GM21360 (cell line): ENCODE data around the gene NISCH.

Experiments
- ATAC-seq: cut with Tn5 transposase; IDR thresholded peaks from one replicate; pipeline ENCODE4 v1.9.1; 2021; ENCODE audit warnings: mild to moderate bottlenecking, moderate library complexity; ENCODE audit not compliant: unreplicated experiment

Gene NISCH

DNA sequence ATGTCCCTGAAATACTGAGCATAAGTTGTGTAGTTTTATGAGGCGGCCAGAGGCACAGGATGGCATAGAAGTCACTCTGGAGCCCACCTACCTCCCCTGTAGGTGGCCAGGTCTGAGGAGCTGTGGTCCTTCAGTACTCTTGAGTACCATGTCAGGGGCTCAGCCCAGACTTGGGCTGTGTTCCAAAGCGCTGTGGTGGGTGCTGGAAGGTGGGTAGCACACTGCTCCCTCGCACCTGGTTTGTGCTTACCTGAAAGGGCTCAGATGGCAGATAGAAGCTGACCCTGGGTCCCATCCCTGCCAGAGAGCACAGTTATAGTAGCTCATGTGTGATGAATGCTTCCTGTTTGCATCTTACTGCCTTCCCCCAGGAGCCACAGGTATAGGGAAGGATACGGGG lies 15.5 kb downstream of the NISCH start:
- ATAC-seq, result no peak

DNA sequence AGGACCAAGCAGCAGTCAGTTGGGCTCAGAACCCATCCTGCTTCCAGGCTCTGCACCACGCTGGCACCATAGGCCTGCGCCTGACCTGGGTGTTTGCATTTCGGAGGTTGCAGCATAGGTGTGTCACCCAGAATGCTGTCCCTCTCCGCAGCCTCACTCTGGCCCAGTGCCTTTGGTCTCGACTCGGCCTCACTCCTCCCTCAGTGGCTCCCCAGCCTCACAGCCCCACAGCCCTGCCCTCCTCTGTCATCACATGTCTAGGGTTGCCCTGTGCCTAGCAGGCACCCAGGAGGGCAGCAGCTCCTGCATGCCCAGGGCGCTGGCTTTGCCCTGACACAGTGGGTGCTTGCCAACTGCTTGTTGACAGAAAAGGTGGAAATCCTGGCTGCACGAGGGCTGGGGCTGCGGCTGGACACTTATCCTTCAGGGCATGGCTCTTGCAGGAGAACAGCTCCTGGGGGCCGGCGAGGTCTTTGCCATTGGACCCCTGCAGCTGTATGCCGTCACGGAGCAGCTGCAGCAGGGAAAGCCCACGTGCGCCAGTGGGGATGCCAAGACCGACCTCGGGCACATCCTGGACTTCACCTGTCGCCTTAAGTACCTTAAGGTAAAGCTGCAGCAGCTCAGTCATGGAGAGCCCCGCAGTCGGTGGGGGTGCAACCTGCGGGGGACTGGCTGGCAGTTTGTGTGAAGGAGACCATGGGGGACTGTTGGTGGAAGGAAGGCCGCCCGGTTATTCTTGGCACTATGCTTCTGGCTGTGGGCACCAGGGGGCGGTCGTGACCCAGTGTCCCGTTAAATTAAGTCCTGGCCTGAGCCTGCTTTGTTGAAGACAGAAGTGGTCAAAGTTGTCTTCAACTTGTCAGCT lies 16.2 kb downstream of the NISCH start:
- ATAC-seq, result no peak

DNA sequence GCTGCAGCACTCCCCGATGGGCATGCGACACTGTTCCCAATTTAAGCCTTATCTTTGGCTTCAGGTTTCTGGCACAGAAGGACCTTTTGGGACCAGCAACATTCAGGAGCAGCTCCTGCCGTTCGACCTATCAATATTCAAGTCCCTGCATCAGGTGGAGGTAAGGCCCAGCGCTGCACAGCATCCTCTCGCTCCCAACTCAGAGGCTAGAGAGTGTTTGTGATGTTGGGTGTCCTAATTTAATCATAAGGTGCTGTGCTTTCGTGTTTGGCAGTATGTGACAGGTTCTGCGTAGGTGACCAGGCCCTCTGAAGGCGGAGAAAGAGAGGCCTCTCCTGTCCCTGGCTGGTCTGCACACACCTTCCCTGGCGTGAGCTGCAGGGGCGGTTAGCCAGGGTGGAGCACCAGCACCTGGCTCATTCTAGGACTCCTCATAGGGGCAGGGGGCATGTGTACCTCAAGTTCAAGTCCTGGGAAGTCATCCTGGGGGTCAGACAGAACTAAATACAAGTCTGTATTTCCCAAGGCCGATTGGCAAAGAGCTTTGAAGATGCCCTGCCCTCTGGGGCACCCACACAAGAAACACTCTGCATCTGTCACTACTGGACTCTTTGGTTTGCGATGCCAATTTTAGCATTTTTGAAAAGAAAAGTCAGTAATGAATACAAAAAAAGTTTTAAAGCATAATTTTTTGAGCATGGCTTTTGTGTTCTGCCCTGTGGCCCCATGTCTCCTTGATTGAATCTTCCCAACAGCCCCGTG lies 17.0 kb downstream of the NISCH start:
- ATAC-seq, result no peak

DNA sequence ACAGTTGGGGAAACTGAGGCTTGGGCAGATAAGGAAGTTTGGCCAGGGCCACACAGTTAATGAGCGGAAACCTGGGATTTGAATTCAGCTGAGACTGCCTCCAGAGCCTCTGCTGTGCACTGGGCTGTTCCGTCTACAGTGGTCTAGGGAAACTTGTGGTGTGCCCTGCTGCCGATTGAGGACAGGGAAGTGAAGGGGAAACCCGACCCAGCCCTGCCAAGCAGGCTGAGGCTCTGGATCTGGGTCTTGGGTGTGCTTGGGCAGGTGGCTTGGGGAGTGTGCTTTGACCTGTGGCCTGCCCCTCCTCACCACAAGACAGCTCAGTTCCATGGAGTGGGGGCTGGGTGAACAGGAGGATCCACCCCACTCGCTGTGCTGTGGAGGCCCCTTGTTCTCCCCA lies 17.6 kb downstream of the NISCH start:
- no peak for ATAC-seq

DNA sequence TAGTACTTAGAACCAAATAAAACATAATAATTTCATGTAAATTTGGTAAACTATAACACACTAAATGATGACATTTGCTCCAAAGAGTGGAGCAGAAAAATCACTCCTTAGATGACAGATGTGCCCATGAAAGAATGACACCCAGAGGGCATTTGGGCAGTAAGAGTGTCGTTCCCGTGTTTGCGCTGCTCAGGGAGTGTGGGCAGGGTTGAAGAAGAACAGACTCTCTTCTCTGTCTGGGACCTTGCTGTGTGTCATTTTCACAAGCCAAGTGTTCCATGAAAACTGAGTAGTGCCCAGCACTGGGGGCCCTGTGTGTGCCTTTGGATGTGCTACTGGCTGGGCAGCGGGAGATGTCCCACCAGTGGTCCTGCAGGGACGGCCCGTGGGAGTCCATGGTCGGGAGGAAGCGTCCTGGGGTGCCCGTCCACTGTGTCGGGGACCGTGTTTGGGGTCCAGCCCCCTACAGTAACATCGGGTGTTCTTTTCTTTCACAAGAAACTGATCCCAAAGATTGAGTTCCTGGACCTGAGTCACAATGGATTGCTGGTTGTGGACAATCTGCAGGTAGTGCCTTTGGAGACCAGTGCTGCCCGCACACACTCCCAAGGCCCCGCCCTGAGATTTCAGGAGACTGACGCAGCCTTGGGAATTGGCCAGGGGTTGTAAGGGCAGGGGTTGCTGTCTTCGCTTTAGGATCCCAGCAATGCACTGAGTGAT lies 21.8 kb downstream of the NISCH start:
- no peak for ATAC-seq

- ATAC-seq, result no peak
Observed at GRCh38 chr3:52477796-52478095, 22.3 kb downstream of the NISCH start.

GRCh38 chr3:52479037-52479876 lies 23.9 kb downstream of the NISCH start:
- no peak for ATAC-seq

DNA sequence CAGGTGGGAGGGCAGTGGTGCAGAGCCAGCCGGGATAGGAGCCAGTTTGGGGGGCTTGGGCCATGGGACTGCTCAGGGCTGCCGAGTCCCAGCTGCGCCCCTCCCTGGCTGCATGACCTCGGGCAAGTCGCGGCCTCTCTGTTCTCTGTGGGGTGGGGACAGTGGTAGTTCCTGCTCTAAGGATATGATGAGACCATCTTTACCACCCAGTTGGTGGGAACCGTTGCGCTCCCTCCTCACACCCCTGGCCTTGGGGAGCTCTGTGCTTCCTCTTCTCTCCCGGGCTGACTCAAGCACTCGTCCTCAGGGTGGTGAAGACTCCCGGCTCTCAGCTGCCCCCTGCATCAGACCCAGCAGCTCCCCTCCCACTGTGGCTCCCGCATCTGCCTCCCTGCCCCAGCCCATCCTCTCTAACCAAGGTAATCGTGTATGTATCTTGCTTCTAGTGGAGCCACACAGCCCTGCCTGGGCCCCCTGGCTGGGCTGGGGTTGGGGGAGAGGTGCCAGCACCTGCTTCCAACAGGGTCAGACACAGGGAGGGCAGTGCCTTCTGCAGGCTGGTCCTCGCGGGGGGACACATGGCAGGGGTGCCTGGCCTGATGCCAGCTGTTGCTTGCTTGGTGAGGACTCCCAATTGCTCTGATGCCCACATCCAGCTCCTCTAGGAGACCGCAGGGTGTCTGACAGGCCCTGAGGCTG lies 24.6 kb downstream of the NISCH start:
- ATAC-seq, result no peak

DNA sequence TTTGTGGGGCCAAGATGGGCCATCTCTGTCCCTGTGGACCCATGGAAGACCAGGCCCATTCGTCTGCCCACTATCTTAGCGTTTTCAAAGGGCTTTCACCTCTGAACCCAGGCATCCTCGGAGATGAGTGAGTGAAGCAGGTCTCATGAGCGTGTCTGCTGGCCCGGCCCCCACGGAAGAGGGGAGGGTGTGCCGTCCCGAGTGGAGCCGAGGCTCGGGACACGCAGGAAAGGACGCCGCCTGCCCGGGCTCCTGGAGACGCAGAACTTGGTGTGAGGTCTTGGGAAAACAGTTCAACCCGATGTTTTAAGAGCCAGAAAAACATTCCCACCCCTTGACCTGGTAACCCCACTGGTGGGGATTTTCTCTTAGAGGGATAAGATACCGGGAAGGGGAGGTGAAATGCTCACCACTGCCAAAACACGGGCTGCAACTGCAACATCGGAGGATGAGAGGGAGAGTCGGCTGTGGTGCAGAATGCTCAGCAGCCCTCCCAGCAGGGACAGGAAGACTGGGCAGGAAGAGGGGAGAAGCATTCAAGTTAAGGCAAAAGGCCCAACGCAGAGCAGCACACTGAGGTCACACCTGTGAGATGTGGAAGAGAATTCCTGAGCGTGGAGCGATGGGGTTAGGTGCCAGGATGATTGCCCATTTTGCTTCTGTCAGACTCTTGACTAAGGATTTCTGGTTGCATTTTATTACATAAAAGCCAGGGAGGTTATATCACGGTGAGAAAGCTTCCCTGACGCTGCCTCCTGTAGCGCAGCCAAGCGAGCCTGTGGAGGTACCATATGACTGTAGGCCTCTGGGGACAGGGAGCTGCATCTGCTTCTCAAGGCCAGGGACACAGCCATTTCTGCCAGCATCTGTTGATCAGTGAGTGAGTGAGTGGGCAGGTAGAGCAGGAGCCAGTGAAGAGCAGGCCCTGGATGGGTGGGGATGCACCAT lies 25.6 kb downstream of the NISCH start:
- ATAC-seq, result no peak

DNA sequence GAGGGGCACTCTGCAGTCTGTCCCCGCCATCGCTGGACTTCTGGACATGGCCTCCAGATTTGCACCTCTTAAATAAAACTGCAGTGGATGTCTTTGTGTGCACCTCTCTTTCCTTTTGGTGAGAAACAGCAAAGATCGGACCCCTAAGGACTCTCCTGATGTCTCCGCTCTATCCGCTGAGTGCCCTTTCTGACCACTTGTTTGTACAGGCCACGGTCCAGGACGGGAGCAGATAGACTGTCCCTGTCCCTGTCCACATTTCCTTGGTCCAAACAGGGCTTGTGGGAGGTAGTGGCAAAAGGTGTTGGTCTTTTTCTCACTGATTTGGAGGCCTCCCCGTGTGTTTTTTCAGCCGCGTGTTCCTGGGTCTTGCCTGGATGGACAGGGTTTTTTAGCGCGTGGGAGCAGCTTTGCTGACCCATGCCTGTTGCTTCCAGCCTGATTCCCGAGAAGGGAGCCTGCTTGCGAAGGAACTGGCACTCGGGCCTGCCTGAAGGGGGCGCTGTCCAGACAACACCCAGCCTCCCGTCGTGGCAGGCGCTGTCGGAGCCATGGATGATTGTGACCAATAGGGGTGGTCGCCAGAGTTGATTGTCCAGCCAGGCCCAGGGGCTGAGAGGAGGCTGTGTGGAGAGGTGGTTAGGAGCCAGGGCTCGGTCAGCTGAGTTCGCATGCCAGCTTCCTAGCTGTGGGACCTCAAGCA lies 26.6 kb downstream of the NISCH start:
- ATAC-seq, result no peak

DNA sequence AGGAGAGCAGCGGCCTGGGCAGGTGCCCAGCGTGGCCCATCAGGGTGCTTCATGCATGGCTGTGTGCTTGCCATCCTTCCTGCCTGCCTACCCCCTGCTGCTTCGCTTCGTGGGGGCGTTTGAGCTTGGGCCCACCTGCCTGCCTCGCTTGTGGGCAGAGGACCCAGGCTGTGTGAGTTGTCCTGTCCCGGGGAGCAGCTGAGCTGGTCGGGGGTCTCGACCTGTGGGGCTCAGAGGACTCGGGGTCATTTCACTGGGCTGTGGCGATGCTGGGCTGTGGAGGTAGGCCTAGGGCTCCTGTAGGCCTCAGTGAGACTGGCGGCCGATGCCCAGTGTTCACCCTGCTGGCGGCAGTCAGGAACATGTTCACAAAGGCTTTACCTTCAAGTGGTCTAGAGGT lies 27.7 kb downstream of the NISCH start:
- ATAC-seq, result no peak

- no peak for ATAC-seq
Observed at GRCh38 chr3:52483577-52484381, 28.4 kb downstream of the NISCH start.

GRCh38 chr3:52484680-52485461 lies 29.5 kb downstream of the NISCH start:
- no peak for ATAC-seq

GRCh38 chr3:52487050-52487787 lies 31.8 kb downstream of the NISCH start:
- ATAC-seq, result no peak

DNA sequence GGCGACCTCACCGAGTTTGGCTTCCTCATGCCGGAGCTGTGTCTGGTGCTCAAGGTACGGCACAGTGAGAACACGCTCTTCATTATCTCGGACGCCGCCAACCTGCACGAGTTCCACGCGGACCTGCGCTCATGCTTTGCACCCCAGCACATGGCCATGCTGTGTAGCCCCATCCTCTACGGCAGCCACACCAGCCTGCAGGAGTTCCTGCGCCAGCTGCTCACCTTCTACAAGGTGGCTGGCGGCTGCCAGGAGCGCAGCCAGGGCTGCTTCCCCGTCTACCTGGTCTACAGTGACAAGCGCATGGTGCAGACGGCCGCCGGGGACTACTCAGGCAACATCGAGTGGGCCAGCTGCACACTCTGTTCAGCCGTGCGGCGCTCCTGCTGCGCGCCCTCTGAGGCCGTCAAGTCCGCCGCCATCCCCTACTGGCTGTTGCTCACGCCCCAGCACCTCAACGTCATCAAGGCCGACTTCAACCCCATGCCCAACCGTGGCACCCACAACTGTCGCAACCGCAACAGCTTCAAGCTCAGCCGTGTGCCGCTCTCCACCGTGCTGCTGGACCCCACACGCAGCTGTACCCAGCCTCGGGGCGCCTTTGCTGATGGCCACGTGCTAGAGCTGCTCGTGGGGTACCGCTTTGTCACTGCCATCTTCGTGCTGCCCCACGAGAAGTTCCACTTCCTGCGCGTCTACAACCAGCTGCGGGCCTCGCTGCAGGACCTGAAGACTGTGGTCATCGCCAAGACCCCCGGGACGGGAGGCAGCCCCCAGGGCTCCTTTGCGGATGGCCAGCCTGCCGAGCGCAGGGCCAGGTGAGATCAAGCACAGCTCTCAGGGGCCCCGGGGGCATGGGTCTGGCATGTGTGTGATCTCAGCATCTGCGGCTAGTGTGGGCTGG lies 32.6 kb downstream of the NISCH start:
- no peak for ATAC-seq
